GM19463 (cell line): Measurements from ENCODE around the gene ATXN1.

Experiments
- ATAC-seq: cut with Tn5 transposase; IDR thresholded peaks from one replicate; pipeline ENCODE4 v1.9.1; 2021; ENCODE audit warnings: mild to moderate bottlenecking, moderate library complexity; ENCODE audit not compliant: unreplicated experiment

Gene ATXN1

GRCh38 chr6:16432075-16433032 lies 328.9 kb downstream of the ATXN1 start:
- ATAC-seq, result peak; percentile 79

- no peak for ATAC-seq
Measured at GRCh38 chr6:16431106-16431505, 330.2 kb downstream of the ATXN1 start.

DNA sequence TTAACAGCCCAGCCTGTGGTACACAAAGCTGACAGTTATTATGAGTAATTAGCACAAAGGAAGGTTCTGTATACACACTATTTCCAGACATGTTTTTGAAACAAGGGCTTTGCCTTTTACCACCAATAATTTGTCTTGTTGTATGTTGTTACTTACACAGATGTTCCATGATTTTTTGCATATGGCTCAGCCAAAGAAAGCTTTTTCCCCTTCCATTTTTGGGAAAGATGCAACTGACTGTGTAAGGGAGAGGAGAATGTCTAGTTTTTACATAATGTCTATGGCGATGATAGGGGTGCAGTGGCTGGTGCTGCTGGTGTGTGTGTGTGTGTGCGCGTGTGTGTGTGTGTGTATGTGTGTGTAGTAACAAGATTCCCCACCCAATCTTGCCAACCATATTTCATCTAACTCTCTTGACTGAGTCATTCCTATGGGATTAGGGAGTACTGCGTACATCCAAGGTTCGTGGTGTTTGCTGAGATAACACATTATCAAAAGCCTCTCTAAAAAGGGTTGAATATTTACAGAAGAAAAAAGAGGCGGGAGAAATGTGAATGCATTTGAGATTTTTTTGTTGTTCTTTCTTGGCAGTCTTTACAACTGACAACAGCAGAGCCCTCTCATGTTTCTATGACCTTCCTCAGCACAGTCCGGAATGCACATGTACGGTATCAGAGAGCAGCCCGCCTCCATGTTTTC lies 330.7 kb downstream of the ATXN1 start:
- no peak for ATAC-seq

GRCh38 chr6:16429669-16430068 lies 331.6 kb downstream of the ATXN1 start:
- ATAC-seq, result no peak

DNA sequence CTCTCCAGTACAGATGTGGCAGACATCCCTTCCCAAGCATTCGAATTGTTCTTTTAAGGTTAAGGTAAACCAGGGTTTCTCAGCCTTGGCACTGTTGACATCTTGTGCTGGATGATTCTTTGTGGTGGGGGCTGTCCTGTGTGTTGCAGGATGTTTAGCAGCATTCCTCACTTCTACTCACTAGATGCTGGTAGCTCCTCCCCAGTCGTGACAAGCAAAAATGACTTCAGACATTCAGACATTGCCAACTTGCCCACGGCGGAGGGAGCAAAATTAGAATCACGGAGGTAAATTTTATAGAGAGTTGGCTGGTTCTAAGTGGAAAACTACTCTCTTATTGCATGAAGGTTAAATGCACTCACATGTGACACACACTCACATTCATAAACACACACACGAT lies 334.1 kb downstream of the ATXN1 start:
- ATAC-seq, result no peak

GRCh38 chr6:16425881-16426615 lies 335.2 kb downstream of the ATXN1 start:
- no peak for ATAC-seq

GRCh38 chr6:16421462-16421960 lies 339.7 kb downstream of the ATXN1 start:
- peak; percentile 22 for ATAC-seq

- ATAC-seq, result peak; percentile 72
Measured at GRCh38 chr6:16420715-16421461, 340.4 kb downstream of the ATXN1 start.

DNA sequence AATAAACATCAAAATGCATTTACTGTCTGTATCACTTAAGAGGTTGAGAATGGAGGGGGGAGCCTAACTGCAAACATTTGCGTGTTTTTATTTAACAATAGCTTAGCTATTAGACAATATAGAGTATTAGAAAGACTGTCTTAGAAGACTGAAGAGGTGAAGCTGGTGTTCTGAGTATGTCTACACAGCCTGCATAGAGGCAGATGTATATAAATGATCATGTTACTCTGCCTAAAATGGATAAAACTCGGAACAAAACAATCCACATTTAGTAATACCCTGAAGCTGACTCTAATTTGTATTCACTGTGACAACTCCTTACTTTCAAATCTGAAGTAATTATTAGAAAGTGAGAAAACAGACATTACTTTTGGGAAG lies 340.9 kb downstream of the ATXN1 start:
- ATAC-seq, result peak; percentile 8

- ATAC-seq, result peak; percentile 53
Measured at GRCh38 chr6:16419636-16420336, 341.5 kb downstream of the ATXN1 start.

DNA sequence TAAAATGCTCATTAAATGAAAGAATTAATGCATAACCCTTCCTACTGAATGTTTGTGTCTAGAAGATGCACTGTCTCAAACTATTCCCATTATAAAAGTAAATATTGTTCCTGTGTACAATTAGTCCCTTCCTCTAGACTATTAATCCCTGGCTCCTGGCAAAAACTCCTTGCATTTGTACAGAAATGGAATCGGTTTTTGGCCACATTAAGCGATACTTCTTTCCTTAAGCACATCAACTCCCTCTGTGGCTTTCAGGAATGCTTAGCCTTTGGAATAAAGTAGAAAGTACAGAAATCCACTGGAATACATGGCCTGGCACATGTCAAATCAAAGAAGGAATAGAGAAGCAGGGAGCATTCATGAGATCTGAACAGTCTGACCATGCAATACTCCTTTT lies 343.1 kb downstream of the ATXN1 start:
- no peak for ATAC-seq

GRCh38 chr6:16415677-16416076 lies 345.6 kb downstream of the ATXN1 start:
- ATAC-seq, result no peak

DNA sequence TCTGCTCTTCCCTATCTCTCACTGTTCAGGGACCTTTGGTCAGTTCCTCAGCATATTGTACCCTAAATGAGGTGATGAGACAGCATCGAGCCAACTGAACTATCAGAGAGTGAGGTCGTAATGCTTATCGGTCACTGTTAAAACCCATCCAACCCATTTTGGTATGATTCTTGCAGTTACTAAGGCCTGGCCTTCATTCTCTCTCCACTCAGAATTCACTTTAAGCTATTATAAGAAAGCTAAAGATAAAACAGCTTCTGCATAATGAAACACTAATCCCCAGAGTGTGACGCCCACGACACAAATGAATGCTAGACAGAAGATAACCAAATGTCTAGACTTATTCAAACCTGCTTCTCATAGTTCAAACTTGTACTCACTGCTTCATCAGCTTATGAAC lies 347.1 kb downstream of the ATXN1 start:
- peak; percentile 66 for ATAC-seq

DNA sequence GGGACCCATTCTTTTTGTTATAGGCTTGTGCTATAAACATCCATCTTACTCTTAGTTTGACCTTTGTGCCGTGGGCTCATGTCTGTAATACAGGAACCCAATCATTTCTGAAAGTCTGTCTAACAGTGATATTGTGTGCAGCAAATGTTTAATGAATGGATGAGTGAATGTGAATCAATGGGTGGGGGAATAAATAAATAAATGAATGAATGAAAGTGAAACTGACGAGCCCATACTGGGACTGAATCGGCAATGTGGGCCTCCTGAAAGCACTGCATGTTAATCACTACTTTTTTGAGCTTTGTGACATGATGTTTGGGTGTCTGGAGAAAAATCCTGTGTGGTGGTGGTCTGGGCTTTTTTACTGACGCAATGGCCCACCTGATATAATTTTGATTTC lies 347.9 kb downstream of the ATXN1 start:
- peak; percentile 39 for ATAC-seq

GRCh38 chr6:16412982-16413381 lies 348.3 kb downstream of the ATXN1 start:
- ATAC-seq, result no peak

DNA sequence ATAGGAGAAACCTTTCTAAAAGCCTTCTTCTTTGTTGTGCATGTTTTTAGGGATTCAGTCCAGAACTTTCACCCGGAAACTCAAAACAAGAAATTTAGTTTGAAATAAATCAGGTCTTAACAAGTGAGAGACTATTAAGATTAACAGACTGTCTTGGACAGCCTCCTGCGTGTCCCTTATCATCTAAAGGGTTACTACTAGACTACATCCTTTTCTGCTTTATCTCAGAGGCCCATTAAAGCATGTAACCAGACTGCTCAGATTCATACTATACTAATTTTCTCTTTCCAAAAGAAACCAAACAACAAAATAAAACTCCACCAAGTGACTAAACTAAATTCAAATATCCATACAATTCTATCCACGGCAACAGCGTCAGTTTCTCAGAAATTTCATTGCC lies 349.1 kb downstream of the ATXN1 start:
- ATAC-seq, result no peak

DNA sequence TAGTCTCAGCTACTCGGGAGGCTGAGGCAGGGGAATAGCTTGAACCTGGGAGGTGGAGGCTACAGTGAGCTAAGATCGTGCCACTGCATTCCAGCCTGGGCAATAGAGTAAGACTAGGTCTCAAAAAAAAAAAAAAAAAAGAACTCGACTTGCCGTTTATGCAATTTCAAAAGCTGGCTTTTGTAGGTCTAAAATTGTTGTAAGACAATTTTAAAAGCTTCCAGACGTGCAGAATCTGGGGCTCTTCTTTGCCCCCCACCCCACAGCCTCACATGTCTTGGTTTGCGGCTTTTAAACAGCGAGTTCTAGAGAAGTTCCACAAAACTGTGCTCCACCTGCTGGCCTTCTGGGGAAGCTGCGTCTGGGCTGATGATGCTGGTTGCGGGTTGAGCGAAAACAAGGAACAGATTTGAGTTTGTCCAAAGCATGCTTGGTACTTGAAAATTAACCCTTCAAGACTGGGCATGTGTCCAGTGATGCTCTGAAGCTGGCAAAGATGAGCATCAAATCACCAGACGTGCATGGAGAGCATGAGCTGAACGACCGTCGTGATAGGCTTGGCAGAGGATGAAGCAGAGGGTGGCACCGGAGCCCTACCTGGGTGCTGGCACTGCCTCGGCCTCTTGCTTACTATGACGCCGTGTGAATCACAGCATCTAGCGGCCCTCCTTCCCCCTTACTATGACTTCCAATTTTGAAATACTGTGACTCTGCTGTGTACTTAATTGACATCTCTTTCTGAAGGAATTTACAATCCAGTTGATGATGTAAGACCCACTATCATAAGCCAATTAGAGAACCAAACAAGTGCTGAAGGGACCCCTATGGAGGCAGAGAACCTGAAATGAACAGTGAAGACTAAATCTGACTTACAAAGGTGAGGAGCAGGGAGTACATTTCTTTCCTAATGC lies 351.5 kb downstream of the ATXN1 start:
- no peak for ATAC-seq

GRCh38 chr6:16408766-16409165 lies 352.5 kb downstream of the ATXN1 start:
- ATAC-seq, result no peak

DNA sequence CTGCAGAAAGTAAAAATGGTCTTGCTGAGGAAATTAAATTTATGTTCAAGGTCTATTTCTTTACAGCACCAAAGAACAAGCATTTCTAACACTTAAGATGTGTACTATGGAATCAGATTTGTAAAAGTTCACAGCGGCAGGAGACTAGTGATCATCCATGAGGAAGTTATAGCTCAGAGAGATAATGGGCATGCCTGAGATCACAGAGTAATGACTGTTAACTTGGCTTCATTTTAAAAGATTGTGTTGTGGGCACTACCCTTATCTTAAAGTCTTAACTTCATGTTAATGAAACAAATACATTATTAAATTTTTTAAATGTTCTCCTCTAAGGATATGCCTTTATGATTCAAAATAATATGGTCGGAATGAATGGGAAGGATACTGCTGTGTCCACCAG lies 354.3 kb downstream of the ATXN1 start:
- no peak for ATAC-seq
